Colonic mucosa (tissue), 4 donors: ENCODE measurements around the gene INO80. TPM values are rescaled to one million over a fixed set of nuclear protein-coding genes. Genes with fewer than 3 reads are reported as not detected.

Experiments used
- DNase-seq: peaks from one replicate; pipeline ENCODE4 v3.0.0-alpha.2; 2020
- H3K27ac ChIP-seq: fragments of 200-600 bp; one replicate; pipeline ENCODE4 v1.8.0; 2021
- H3K27me3 ChIP-seq: fragments of 200-600 bp; one replicate; pipeline ENCODE4 v1.8.0; 2021
- H3K36me3 ChIP-seq: fragments of 200-600 bp; one replicate; pipeline ENCODE4 v1.8.0; 2021
- H3K4me1 ChIP-seq: fragments of 200-600 bp; one replicate; pipeline ENCODE4 v1.8.0; 2021; ENCODE audit warnings: mild to moderate bottlenecking
- H3K4me3 ChIP-seq: fragments of 200-600 bp; one replicate; pipeline ENCODE4 v1.8.0; 2021
- H3K9ac ChIP-seq, 2 donors: one replicate each; pipeline ENCODE4 v1.7.0; 2013; ENCODE audit warnings: control low read depth in 2 of 2, low read depth in 2 of 2, low read length in 2 of 2
- H3K9me3 ChIP-seq: fragments of 200-600 bp; one replicate; pipeline ENCODE4 v1.8.0; 2021
- CTCF ChIP-seq: fragments of 200-600 bp; IDR thresholded peaks from one replicate; pipeline ENCODE4 v1.8.0; 2022; ENCODE audit warnings: antibody characterized with exemption, mild to moderate bottlenecking
- intact Hi-C: fragments of 100-400 bp; cut with DNase I; formaldehyde crosslinking; loops from one replicate; pipeline ENCODE4 v1.14.1; 2022
- total RNA-seq, 2 donors: library from RNA; stranded (reverse); fragmentation: NEBNext Ultra II Directional in 1 of 2; extraction: Animal tissue kit (Norgen Biotek cat#: 25700) in 1 of 2; gene quantifications; one replicate each; pipeline ENCODE4 v1.2.1, GENCODE V29; 2021
- donor health status: healthy.
- donor health status: DM: no; HTN: no; CAD: no.
- donor health status: DM: no; HTN: no; CAD: no.

INO80 gene
- total RNA-seq, 2 donors from 2014 or later: 17.6 to 27.4 TPM

- Histone ChIP-seq H3K9me3 (no peaks in the 10 kb centered on the region), H3K9ac (no peak overlapping the region), H3K4me1 (no peaks in the 10 kb centered on the region), H3K36me3 (peaks cover 4% of the 10 kb centered on the region), H3K27ac (peak overlapping the region; percentile 49), H3K4me3 (no peak overlapping the region), H3K27me3 (no peaks in the 10 kb centered on the region)
- no peak for DNase-seq
- intact Hi-C loops: no loop called here
- TF ChIP-seq CTCF: no peak
These were observed 67.2 kb downstream of the INO80 start for GRCh38 chr15:41048852-41049251.

- no peak for TF ChIP-seq CTCF
- Histone ChIP-seq H3K27ac (peak overlapping the region; percentile 49), H3K36me3 (peaks cover 4% of the 10 kb centered on the region), H3K27me3 (no peaks in the 10 kb centered on the region), H3K9me3 (no peaks in the 10 kb centered on the region), H3K4me1 (no peaks in the 10 kb centered on the region), H3K9ac (no peak overlapping the region), H3K4me3 (no peak overlapping the region)
- no peak for DNase-seq
- intact Hi-C loops: no loop called here
These were observed 67.7 kb downstream of the INO80 start for GRCh38 chr15:41048397-41048796.

DNA sequence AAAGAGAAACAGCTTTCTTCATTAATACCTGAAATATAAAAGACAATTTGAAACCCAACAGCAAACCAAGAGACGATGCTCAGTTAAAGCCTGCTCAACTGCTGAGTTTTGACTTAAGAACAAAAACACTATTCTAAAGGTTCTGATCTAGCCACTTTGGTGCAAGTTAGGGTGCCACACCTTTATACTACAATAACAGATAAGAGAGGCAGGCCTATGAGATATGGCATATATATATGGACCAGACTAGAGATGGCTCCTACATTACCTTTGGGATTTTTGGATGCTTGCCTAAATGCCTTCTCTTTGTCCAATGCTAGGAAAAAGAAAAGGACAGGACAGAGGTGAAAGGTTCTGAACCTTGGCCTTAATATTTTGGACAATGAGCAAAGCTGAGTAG lies 68.6 kb downstream of the INO80 start:
- TF ChIP-seq CTCF: no peak
- Histone ChIP-seq H3K27ac (peak overlapping the region; percentile 49), H3K4me1 (no peaks in the 10 kb centered on the region), H3K27me3 (no peaks in the 10 kb centered on the region), H3K9me3 (no peaks in the 10 kb centered on the region), H3K36me3 (peaks cover 4% of the 10 kb centered on the region), H3K9ac (no peak overlapping the region), H3K4me3 (no peak overlapping the region)
- intact Hi-C loops: no loop called here
- no peak for DNase-seq

DNA sequence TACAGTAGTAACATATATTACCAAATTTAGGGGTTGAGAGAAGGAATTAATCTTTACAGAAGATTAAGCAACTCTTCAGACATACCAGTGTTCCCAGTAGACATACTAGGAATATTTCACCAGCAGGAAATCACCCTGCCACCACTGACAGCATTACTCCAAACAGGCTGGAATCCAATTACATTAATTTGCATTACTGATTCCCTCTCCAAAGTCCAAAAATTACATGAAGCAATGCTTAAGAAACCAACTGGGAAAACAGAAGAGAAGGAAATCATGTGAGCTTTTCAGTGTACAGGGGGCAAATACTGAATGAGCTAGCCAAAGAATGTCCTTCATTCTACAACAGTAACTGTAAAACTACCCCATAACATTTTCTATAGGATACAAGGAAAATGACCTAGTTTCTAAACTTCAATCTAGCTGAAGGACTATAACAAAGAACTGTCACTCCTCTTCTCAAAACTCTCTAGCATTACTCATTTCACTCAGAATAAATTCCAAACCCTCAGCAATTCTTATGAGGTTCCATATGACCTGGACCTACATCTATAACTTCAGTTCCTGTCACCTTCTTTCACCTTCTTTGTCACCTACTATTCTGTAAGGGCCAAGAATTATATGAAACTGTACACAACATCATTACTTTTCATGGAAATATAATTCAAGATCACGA lies 72.7 kb downstream of the INO80 start:
- no peak for DNase-seq
- intact Hi-C loops: no loop called here
- Histone ChIP-seq H3K9me3 (no peaks in the 10 kb centered on the region), H3K9ac (no peak overlapping the region), H3K27ac (no peak overlapping the region), H3K27me3 (no peaks in the 10 kb centered on the region), H3K4me1 (no peaks in the 10 kb centered on the region), H3K36me3 (no peaks in the 10 kb centered on the region), H3K4me3 (no peak overlapping the region)
- no peak for TF ChIP-seq CTCF

DNA sequence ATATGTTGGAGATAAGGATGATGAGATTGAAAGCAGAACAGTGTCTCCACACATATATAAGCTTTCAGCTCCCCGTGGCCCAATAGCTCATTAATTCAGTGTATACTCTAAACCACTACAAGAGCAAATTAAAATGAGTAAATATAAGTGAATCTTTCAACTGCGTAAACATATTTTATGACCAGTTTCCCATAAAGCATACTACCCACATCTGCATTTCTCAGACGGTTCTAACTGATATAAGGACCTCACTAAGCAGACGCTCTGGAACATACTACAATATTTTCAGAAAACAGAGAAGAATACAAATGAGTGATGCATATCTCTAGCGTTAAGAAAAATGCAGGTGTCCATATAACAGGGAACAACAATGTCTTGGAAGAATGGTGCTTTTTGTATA lies 73.2 kb downstream of the INO80 start:
- no peak for DNase-seq
- TF ChIP-seq CTCF: no peak
- H3K27ac ChIP-seq: no peak overlapping the region
- no peak overlapping the region for H3K4me3 ChIP-seq
- intact Hi-C loops: no loop called here
- H3K4me1 ChIP-seq: no peaks in the 10 kb centered on the region
- H3K9ac ChIP-seq: no peak overlapping the region
- no peaks in the 10 kb centered on the region for H3K36me3 ChIP-seq
- H3K27me3 ChIP-seq: no peaks in the 10 kb centered on the region
- no peaks in the 10 kb centered on the region for H3K9me3 ChIP-seq
